DND-41 (cell line): Measurements from ENCODE around the gene ATR.

Experiments
- ATAC-seq: fragments of 200-7000 bp; cut with Tn5 transposase; 3 replicates; pipeline ENCODE4 v1.9.1; 2021; ENCODE audit warnings: low read depth; ENCODE audit not compliant: insufficient read depth
- DNase-seq: peaks from one replicate; pipeline ENCODE4 v3.0.0-alpha.2; 2020
- H2AFZ ChIP-seq: 2 replicates; pipeline ENCODE4 v1.6.0; 2012; ENCODE audit warnings: low read depth, low read length
- H3K27ac ChIP-seq: 2 replicates; pipeline ENCODE4 v1.5.1; 2012; ENCODE audit warnings: low read length, inconsistent platforms
- H3K27me3 ChIP-seq: fragments of 200-600 bp; sonication (generic); 2 replicates; pipeline ENCODE4 v1.6.0; 2012; ENCODE audit warnings: low read length, mild to moderate bottlenecking, inconsistent platforms; ENCODE audit not compliant: insufficient read depth, poor library complexity
- H3K36me3 ChIP-seq: 2 replicates; pipeline ENCODE4 v1.5.1; 2012; ENCODE audit warnings: low read length, inconsistent platforms; ENCODE audit not compliant: insufficient read depth
- H3K4me1 ChIP-seq: 2 replicates; pipeline ENCODE4 v1.5.1; 2012; ENCODE audit warnings: mild to moderate bottlenecking, low read length; ENCODE audit not compliant: insufficient read depth
- H3K4me2 ChIP-seq: 2 replicates; pipeline ENCODE4 v1.6.0; 2012; ENCODE audit warnings: mild to moderate bottlenecking, moderate library complexity, low read length, inconsistent platforms; ENCODE audit not compliant: insufficient read depth
- H3K4me3 ChIP-seq, 2 experiments: fragments of 200-600 bp in 1 of 2; shearing (Covaris generic) in 1 of 2; 2 replicates each; pipeline ENCODE4 v1.5.1; 2012 to 2016; ENCODE audit warnings: inconsistent platforms in 2 of 2, low read length in 2 of 2, mild to moderate bottlenecking in 2 of 2, low read depth in 1 of 2, moderate library complexity in 1 of 2
- H3K79me2 ChIP-seq: 2 replicates; pipeline ENCODE4 v1.6.0; 2012; ENCODE audit warnings: low read length, inconsistent platforms; ENCODE audit not compliant: insufficient read depth
- H3K9ac ChIP-seq: 2 replicates; pipeline ENCODE4 v1.6.0; 2012; ENCODE audit warnings: low read depth, mild to moderate bottlenecking, inconsistent platforms, low read length, moderate library complexity
- H3K9me3 ChIP-seq: 2 replicates; pipeline ENCODE4 v1.5.1; 2012; ENCODE audit warnings: low read length, moderate library complexity, mild to moderate bottlenecking, inconsistent platforms; ENCODE audit not compliant: insufficient read depth, severe bottlenecking
- H4K20me1 ChIP-seq: 2 replicates; pipeline ENCODE4 v1.6.0; 2012; ENCODE audit warnings: low read length; ENCODE audit not compliant: insufficient read depth
- CTCF ChIP-seq: IDR thresholded peaks from 2 replicates; pipeline ENCODE4 v1.5.1; 2012; ENCODE audit warnings: borderline replicate concordance, low read length, moderate library complexity, mild to moderate bottlenecking; ENCODE audit not compliant: poor library complexity, severe bottlenecking; ENCODE audit errors: extremely low read depth
- EZH2 ChIP-seq: IDR thresholded peaks from 3 replicates; pipeline ENCODE4 v1.6.1; 2012; ENCODE audit warnings: borderline replicate concordance, low read depth, mild to moderate bottlenecking, moderate library complexity, low read length, inconsistent platforms; ENCODE audit not compliant: severe bottlenecking

ATR gene

GRCh38 chr3:142580061-142580423 lies 1.5 kb upstream of the ATR start:
- Histone ChIP-seq H2AFZ (no peak overlapping the region), H3K4me2 (peak overlapping the region; percentile 72), H3K4me3 (peak overlapping the region in 1 of 2 experiments; percentile 93; a peak in 1 of 4 replicates), H3K27ac (no peak overlapping the region), H4K20me1 (no peaks in the 10 kb centered on the region; the same call in 1 of the 2 replicates), H3K36me3 (peaks cover 7% of the 10 kb centered on the region), H3K9me3 (no peaks in the 10 kb centered on the region), H3K27me3 (no peaks in the 10 kb centered on the region), H3K9ac (no peak overlapping the region), H3K79me2 (peaks cover 37% of the 10 kb centered on the region), H3K4me1 (peaks cover 38% of the 10 kb centered on the region)
- TF ChIP-seq CTCF (no peak), EZH2 (no peak)
- ATAC-seq (no peak), DNase-seq (no peak)

- no peak for DNase-seq
- Histone ChIP-seq H3K27me3 (no peaks in the 10 kb centered on the region), H3K9me3 (no peaks in the 10 kb centered on the region), H3K9ac (peak overlapping the region; percentile 76), H4K20me1 (peaks cover under 1% of the 10 kb centered on the region; the same call in 1 of the 2 replicates), H3K4me2 (peak overlapping the region; percentile 87), H2AFZ (peak overlapping the region; percentile 90), H3K4me1 (peaks cover 43% of the 10 kb centered on the region), H3K4me3 (peak overlapping the region; percentile 81 to 93), H3K79me2 (peaks cover 59% of the 10 kb centered on the region), H3K36me3 (peaks cover 7% of the 10 kb centered on the region), H3K27ac (peak overlapping the region; percentile 89)
- ATAC-seq, result no peak
- TF ChIP-seq CTCF (no peak), EZH2 (no peak)
Measured at GRCh38 chr3:142577696-142578328, 721 bp downstream of the ATR start.

GRCh38 chr3:142576792-142577191 lies 1.7 kb downstream of the ATR start:
- H3K79me2 ChIP-seq, result peaks cover 69% of the 10 kb centered on the region
- peaks cover 43% of the 10 kb centered on the region for H3K4me1 ChIP-seq
- DNase-seq, result no peak
- peak overlapping the region in 1 of 2 experiments; percentile 93; a peak in 1 of 4 replicates for H3K4me3 ChIP-seq
- H3K27me3 ChIP-seq, result no peaks in the 10 kb centered on the region
- peaks cover 10% of the 10 kb centered on the region for H3K36me3 ChIP-seq
- ATAC-seq, result no peak
- TF ChIP-seq CTCF (no peak), EZH2 (no peak)
- no peak overlapping the region for H2AFZ ChIP-seq
- peaks cover 3% of the 10 kb centered on the region; the same call in 1 of the 2 replicates for H4K20me1 ChIP-seq
- H3K27ac ChIP-seq, result peak overlapping the region; percentile 89; the same call in 1 of the 2 replicates
- peak overlapping the region; percentile 87 for H3K4me2 ChIP-seq
- peak overlapping the region; percentile 76 for H3K9ac ChIP-seq
- no peaks in the 10 kb centered on the region for H3K9me3 ChIP-seq
